ENCODE results near the gene AGMAT.
A peak's percentile ranks its signal among the peaks of the same experiment; 100 is the strongest.

The AGMAT gene, protein sequence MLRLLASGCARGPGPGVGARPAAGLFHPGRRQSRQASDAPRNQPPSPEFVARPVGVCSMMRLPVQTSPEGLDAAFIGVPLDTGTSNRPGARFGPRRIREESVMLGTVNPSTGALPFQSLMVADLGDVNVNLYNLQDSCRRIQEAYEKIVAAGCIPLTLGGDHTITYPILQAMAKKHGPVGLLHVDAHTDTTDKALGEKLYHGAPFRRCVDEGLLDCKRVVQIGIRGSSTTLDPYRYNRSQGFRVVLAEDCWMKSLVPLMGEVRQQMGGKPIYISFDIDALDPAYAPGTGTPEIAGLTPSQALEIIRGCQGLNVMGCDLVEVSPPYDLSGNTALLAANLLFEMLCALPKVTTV

DNA sequence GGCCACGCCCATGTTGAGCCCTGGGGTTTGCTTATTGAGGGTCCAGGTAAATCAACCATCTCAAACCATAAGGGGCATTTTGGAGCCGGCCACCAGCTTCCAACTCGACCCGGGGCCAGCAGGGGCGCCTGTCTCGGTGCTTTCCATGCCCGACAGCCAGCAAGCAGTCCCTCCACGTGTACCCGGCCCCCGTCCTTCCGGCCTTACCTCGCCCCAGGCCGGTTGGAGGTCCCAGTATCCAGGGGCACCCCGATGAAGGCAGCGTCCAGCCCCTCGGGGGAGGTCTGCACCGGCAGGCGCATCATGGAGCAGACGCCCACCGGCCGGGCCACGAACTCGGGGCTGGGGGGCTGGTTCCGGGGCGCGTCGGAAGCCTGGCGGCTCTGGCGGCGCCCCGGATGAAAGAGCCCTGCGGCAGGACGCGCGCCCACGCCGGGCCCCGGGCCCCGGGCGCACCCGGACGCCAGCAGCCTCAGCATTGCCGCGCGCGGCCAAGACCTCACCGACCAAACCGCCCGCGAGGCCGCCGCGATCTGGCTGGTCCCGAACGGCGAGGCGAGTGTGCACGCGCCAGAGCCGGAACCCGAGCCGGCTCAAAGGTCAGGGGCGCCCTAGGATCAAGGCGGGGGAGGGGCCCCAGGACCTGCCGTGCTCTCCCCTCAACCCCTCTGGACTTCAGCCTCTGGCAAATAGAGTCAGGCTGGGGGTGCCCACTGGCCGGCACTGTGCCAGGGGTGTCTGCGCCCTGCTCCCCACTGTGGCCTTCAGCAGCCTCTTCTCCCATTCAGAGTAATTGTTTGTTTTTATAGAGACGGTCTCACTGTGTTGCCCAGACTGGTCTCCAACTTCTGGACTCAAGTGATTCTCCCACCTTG is at the start of gene AGMAT:
AGMAT (minus strand) TSS at position 563 of the 875 bp plus-strand sequence; CDS start at position 479, 84 bp downstream.
- DNase-seq (ENCODE audit: low read depth), result peak; percentile 37

DNA sequence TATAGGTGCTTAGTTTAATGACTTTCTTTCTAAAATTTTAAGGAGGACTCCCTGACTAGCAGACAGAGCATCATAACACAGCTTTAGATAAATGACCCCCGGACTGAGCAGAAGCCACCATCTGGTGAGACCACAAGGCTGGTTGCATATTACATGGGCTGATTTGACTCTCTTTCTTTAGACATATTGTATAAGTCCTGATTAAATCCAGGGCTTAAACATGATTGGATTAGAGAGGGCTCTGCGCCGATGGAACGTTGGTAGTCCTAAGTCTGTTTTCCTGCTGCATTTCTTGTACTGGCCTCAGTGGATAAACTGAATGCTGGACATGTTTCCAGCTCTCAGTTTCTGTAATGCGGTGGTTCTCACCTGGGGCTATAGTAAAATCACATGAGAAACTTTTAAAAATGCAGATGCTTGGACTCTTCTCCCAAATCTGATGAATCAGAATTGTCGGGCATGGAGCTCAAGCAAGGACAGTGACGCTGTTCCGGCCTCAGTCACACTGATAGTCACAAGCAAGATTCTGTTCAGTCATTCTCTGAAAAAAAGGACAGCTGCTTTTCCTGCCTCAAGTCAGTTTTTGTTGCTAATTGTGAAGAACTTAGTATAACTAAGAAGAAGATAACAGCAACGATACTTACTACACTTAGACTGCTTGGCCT is 49.0 kb upstream of the AGMAT start:
- DNase-seq (ENCODE audit: low read depth), result no peak

- DNase-seq (ENCODE audit: low read depth), result no peak
Measured at GRCh38 chr1:15628003-15628402, 43.2 kb upstream of the AGMAT start.

DNA sequence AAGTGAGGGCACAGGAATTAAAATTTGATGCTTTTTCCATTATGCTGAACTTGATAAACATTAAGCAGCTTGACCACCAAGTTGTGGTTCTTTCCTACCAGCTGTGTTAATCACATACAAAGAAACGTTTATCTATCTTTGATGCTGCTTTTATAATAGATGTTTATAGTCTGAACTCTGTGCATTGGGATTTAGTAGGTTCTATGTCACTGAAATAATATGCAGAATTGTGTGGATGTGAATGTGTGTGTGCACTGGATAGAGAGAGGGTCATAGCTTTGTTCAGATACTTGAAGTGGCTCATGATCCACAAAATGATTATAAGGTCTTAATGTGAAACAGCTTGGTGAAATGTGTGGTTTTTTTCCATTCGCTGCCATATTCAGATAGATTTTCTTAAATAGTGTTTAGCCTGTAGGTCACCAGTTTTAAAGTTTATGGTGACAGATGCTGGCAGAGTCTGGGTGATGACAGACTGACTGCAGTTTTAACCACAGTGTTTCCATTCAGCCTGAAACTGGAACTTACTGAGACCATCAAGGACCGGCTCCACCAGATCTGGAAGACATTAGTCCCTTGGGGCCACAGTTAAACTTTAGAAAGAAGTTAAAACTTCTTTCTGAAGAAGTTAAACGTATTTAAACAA is 42.6 kb upstream of the AGMAT start:
- no peak for DNase-seq (ENCODE audit: low read depth)

DNA sequence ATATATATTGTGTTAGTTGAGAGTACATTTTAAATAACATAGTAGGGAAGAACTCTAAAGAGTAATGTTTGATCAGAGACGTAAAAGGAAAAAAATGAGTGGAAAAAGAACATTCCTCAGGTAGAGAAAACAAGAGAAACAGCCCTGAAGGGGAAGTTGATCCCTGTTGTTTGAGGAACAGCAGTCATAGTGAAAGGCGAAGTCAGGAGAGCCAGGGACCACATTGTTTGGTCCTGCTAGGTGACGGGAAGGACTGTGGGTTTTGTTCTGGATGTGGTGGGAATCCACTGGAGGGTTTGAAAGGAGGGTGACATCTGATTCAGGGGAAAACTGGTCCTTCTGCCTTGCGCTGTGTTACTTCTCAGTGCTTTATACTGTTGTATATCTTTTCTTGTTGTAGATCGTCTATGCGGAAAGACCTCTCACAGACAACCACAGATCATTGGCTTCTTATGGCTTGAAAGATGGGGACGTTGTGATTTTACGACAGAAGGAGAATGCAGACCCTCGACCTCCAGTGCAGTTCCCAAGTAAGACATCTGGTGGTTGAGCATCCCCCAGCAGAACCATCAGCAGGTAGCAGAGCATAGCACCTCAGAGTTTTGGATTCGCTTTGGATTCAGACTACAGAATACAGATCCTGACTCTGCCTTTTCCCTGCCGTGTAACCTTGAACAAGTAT is 41.6 kb upstream of the AGMAT start:
- no peak for DNase-seq (ENCODE audit: low read depth)

DNA sequence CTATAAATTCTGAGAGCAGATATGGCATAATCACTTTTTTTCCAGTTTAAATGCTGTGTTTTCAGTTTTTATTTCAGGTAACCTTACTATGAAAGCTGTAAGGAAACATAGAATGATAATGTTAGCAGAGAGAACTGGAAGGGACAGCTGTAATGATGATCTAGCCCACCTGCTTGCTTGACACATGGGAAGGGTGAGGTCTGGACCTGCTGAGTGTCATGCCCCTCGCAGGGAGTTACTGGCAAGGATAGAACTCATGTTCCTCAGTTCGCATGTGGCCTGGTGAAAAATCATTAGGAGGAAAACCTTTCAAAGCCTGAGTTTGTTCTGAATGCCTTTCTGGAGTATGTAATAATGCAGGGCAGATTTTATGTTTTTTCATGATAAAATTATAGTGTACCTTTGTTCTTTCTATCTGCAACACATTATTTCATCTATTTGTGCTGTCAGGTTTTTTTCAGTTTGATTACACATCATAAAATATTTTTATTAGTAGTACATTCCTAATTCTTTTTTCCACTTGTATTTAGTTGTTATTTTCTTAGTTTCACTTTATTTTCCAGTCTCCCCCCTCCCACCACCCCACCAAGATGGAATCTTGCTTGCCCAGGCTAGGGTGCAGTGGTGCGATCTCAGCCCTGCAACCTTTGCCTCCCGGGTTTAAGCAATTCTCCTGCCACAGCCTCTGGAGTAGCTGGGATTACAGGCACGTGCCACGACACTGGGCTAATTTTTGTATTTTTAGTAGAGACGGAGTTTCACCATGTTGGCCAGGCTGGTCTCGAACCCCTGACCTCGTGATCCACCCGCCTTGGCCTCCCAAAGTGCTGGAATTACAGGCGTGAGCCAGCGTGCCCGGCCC is 40.4 kb upstream of the AGMAT start:
- DNase-seq (ENCODE audit: low read depth), result no peak

DNA sequence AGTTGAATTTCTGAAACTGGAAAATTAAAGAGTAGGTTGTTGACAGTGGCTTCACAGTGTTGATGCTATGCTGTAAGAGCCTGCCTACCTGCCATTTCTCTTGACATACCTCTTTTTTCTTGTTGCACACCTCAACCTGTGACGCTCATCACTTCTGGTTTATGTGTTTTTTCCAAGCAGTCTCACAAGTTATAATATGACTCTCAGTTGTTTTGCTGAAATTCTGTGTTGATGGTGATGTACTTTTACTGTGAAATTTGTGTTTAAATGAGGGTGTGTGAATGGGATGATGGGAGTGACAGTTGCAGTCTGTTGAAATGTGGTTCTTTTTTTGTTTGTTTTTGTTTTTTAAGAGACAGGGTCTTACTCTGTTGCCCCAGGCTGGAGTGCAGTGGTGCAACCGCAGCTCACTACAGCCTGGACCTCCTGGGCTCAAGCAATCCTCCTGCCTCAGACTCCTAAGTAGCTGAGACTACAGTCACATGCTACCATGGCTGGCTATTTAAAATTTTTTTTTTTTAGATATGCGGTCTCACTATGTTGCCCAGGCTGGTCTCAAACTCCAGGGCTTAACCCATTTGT is 39.4 kb upstream of the AGMAT start:
- no peak for DNase-seq (ENCODE audit: low read depth)

GRCh38 chr1:15623435-15623834 is 38.6 kb upstream of the AGMAT start:
- DNase-seq (ENCODE audit: low read depth), result no peak

GRCh38 chr1:15622712-15623373 is 38.0 kb upstream of the AGMAT start:
- DNase-seq (ENCODE audit: low read depth), result no peak

- no peak for DNase-seq (ENCODE audit: low read depth)
Measured at GRCh38 chr1:15621975-15622374, 37.1 kb upstream of the AGMAT start.

DNA sequence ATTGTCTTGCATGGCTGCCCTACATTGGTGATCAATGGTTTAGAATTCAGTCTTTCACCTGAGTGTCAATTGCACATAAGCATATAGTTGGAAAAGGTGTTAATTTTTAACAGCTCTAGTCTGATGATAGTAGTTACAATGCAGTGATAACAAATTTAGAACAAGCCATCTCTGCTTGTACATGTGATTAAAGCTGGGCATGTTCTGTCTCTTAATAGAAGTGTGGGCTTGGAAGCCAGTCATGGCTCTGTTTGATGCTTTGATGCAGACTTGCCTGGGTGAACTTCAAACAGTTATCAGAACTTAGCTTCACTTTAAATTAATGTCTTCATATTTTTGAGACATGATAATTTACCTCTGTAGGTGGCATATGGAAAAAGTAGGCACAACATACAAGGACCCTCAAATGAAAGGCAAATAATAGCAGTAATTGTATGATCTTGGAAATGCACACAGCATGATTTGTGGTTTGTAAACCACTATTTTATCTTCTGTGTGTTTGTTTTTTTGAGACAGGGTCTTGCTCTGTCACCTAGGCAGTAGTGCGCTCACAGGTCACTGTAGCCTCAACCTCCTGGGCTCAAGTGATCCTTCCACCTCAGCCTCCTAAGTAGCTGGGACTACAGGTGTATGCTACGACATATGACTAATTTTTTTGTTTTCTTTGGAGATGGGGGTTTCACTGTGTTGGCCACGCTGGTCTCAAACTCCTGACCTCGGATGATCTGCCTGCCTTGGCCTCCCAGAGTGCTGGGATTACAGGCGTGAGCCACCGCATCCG is 36.2 kb upstream of the AGMAT start:
- no peak for DNase-seq (ENCODE audit: low read depth)

GRCh38 chr1:15620155-15620545 is 35.3 kb upstream of the AGMAT start:
- DNase-seq (ENCODE audit: low read depth), result no peak

GRCh38 chr1:15618655-15619525 is 34.0 kb upstream of the AGMAT start:
- no peak for DNase-seq (ENCODE audit: low read depth)

DNA sequence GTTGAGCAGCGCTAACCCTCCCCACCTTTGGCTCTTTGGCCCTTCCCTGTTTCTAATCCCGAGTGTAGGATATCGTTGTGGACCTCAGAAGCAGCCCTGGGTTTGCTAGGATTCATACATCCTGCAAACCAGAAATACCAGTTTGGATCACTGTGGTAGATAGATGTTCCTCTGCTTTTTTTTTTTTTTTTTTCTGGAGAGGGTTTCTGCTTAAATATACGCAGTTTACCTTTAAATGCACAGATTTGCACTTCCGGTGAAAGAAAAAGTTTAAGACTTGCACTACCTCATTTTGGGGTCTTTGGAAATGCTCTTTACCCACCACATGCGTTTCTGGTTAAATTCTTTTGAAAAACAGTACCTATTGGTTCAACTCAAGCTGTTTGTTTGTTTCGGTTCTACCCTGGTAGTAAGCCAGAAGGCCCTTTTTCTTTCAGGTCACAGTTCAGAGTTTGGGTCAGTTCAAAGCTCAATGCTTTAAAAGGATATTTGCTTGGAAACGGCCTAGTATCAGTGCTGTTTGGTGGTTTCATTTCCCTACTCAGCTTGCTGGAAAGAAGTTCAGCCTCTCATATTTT is 33.3 kb upstream of the AGMAT start:
- DNase-seq (ENCODE audit: low read depth), result no peak

DNA sequence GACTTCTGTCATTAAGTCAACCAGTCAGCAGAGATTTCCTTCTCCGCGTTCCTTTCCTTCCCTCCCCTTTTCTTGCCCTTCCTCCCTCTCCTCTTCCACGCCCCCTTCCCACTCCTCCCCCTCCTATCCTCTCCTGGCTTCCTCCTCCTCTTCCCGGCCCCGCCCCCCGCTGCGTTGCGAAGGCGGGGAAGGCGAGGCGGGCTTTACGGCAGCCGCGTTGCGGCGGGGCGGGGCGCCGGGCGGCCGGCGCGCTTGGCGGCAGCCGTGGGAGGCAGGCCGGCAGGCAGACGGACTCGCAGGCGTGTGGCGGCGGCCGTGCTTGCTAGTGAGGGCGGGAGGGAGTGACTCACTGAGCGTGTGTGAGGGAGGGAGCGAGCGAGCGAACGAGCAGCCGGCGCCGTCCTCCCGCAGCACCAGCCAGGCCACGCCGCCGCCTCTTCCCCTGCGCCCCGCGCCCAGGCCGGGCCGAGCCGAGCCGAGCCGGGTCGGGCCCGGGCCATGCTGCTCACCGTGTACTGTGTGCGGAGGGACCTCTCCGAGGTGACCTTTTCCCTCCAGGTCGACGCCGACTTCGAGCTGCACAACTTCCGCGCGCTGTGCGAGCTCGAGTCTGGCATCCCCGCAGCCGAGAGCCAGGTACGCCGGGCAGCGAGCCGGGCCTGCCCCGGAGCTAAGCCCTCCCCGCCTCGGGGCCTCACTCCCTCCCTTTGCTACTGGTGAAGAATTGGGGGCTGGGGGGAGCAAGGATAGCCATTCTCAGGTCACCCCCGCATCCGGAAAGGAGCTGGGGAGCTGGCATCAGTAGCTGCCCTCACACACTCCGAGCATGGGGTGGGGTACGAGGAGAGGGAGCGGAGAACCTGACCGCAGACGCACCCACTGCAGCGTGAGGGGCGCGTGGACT is 32.6 kb upstream of the AGMAT start, which contains the start of gene DDI2:
DDI2 (plus strand) TSS at position 286 of the 904 bp plus-strand sequence; CDS start at position 499, 213 bp downstream.
- DNase-seq (ENCODE audit: low read depth), result peak; percentile 85
